Breast epithelium (tissue), 4 donors: ENCODE results near the gene CTIF. TPM values are rescaled to one million over a fixed set of nuclear protein-coding genes. Genes with fewer than 3 reads are reported as not detected.

Source experiments
- DNase-seq, 2 donors: peaks; one replicate each; pipeline ENCODE4 v3.0.0-alpha.2; 2019; ENCODE audit warnings: low spot score in 2 of 2
- H3K27ac ChIP-seq, 2 donors: fragments of 200-600 bp; sonication (generic) in 1 of 2; one replicate each; pipeline ENCODE4 v1.5.1; 2016 to 2019; ENCODE audit warnings: mild to moderate bottlenecking in 1 of 2
- H3K27me3 ChIP-seq, 2 donors: fragments of 200-600 bp; sonication (generic) in 1 of 2; one replicate each; pipeline versions ENCODE4 v1.5.1 to v1.6.0; 2017 to 2019; ENCODE audit warnings: control low read depth in 1 of 2, mild to moderate bottlenecking in 1 of 2
- H3K36me3 ChIP-seq: fragments of 200-600 bp; one replicate; pipeline ENCODE4 v1.5.1; 2019
- H3K4me1 ChIP-seq, 2 donors: fragments of 200-600 bp; sonication (generic); one replicate each; pipeline ENCODE4 v1.5.1; 2016 to 2019; ENCODE audit warnings: control low read depth in 1 of 2
- H3K4me3 ChIP-seq, 3 donors: fragments of 200-600 bp; sonication (generic); 1 replicate in 2 of 3; 2 replicates in 1 of 3; pipeline ENCODE4 v1.5.1; 2016 to 2019; ENCODE audit warnings: mild to moderate bottlenecking in 3 of 3, moderate library complexity in 2 of 3
- H3K9me3 ChIP-seq, 2 donors: fragments of 200-600 bp; sonication (generic) in 1 of 2; one replicate each; pipeline ENCODE4 v1.5.1; 2016 to 2019; ENCODE audit warnings: control low read depth in 1 of 2
- POLR2A ChIP-seq: fragments of 450-650 bp; IDR thresholded peaks from one replicate; pipeline ENCODE4 v1.6.1; 2016; ENCODE audit warnings: antibody characterized with exemption, mild to moderate bottlenecking, moderate library complexity
- POLR2AphosphoS5 ChIP-seq, 3 donors: sonication (generic); formaldehyde crosslinking; IDR thresholded peaks; one replicate each; pipeline ENCODE4 v1.6.1; 2017; ENCODE audit warnings: antibody characterized with exemption in 3 of 3
- intact Hi-C: fragments of 100-400 bp; cut with DNase I; formaldehyde crosslinking; loops from one replicate; pipeline ENCODE4 v1.15.1; 2023; ENCODE audit warnings: low total_unique reads
- total RNA-seq, 3 donors: library from RNA; depleted of rRNA; stranded (reverse); fragments of >200 nt; gene quantifications; one replicate each; pipeline ENCODE4 v1.1.0, GENCODE V29; 2016
- TF ChIP-seq, protein P1 (sequence below), 3 donors: fragments of 450-650 bp; IDR thresholded peaks; one replicate each; pipeline ENCODE4 v1.5.1; 2016 to 2017; ENCODE audit warnings: antibody characterized with exemption in 3 of 3, mild to moderate bottlenecking in 3 of 3, moderate library complexity in 3 of 3

CTIF gene
- total RNA-seq, 3 donors from 2014 or later: 28.8 to 78.9 (median 32.6) TPM

DNA sequence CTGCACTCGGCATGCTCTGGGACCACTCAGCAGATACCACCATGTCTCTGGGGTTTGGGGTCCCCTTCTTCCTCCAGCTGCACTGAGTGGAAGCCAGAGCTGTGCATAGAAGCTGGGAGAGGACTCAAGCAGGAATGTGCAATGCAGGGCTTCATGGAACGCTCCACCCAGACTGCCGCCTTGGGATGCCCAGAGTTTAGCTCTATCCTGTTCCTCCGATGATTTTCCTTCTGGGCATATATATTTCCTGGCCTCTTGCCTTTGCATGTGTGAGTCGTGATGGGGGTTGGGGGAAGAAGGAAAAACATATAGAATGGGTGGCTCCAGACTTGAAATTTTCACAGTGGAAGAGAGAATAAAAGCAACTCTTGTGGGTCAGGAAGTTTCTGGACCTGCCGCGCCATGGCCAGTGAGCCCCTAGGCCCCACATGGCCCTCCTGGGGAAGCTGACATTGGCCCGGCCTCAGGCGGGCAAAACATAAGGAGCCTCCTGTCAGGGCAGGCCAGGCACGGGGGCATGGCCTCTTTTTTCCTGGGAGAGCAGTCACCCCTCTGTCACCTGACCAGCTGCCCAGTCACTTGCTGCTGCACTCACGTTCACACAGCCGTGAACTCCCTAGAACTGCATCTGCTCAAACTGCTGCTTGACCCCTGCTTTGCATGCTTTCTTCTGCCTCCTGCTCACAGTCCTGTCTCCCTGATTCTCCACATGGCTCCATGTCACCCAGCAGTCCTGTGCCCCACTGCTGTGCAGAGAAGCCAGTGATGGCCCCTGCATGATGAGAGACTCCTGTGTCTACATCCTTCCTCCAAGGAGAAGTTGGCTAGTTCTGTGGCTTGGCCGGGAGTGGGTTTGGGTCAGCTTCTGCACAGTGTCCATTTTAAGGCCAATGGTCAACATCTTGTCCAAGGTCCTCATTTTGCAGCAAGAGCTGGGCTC, 197.8 kb downstream of the CTIF start:
- TF ChIP-seq POLR2A (no peak), POLR2AphosphoS5 (IDR thresholded peaks at IDR 0.05) (no peak)
- TF ChIP-seq, protein P1, sequence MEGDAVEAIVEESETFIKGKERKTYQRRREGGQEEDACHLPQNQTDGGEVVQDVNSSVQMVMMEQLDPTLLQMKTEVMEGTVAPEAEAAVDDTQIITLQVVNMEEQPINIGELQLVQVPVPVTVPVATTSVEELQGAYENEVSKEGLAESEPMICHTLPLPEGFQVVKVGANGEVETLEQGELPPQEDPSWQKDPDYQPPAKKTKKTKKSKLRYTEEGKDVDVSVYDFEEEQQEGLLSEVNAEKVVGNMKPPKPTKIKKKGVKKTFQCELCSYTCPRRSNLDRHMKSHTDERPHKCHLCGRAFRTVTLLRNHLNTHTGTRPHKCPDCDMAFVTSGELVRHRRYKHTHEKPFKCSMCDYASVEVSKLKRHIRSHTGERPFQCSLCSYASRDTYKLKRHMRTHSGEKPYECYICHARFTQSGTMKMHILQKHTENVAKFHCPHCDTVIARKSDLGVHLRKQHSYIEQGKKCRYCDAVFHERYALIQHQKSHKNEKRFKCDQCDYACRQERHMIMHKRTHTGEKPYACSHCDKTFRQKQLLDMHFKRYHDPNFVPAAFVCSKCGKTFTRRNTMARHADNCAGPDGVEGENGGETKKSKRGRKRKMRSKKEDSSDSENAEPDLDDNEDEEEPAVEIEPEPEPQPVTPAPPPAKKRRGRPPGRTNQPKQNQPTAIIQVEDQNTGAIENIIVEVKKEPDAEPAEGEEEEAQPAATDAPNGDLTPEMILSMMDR (IDR thresholded peaks at IDR 0.05): no peak
- H3K36me3 ChIP-seq: no peaks in the 10 kb centered on the region
- H3K27ac ChIP-seq: no peak overlapping the region
- H3K4me1 ChIP-seq: peaks cover 0 to 6% of the 10 kb centered on the region in 2 donors
- H3K4me3 ChIP-seq: no peak overlapping the region
- H3K9me3 ChIP-seq: no peaks in the 10 kb centered on the region
- intact Hi-C loops: no loop called here
- no peaks in the 10 kb centered on the region for H3K27me3 ChIP-seq
- no peak for DNase-seq

DNA sequence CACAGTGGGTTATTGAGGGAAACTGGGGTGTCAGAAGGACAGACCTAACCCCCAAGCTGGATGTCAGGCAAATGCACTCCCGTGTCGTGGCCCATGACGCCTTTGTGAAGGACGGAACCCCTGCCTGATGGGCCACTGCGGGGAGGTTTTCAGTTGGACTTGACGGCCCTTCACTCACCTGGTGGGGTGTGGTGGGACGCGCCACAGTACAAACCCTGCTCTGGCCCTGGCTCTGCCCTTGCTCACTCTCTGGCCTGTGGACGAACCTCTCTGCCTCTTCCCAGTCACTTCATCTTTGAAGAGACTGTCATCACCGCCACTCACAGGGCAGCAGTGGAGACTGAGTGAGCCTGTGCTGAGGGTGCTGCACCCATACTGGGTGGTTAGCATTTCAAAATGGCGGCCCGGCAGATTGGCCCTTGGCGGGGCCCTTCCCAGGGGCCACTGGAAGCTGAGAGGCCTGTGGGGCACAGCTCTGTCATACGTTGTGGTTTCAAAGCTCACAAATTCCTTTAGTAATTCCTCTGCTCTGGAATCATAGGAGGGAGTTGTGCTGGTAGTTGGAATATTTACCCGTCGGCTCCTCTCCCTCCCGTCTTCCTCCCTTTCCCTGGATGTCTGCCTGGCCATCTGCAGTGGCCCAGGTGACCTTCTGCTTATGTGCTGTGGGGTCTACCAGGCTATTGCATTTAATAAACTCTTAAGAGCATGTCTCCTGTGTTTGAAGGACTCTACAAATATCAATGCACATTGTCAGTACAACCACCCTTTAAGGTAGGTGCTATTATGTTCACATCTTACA, 200.6 kb downstream of the CTIF start:
- no peaks in the 10 kb centered on the region for H3K9me3 ChIP-seq
- H3K4me1 ChIP-seq: peaks cover 0 to 6% of the 10 kb centered on the region in 2 donors
- no peak overlapping the region for H3K4me3 ChIP-seq
- no peaks in the 10 kb centered on the region for H3K36me3 ChIP-seq
- H3K27ac ChIP-seq: peak overlapping the region in 1 of 2 donors; percentile 32
- no peaks in the 10 kb centered on the region for H3K27me3 ChIP-seq
- TF ChIP-seq POLR2A: no peak
- TF ChIP-seq, protein P1 (IDR thresholded peaks at IDR 0.05): no peak
- no peak for TF ChIP-seq POLR2AphosphoS5 (IDR thresholded peaks at IDR 0.05)
- DNase-seq: no peak
- intact Hi-C loops: no loop called here

DNA sequence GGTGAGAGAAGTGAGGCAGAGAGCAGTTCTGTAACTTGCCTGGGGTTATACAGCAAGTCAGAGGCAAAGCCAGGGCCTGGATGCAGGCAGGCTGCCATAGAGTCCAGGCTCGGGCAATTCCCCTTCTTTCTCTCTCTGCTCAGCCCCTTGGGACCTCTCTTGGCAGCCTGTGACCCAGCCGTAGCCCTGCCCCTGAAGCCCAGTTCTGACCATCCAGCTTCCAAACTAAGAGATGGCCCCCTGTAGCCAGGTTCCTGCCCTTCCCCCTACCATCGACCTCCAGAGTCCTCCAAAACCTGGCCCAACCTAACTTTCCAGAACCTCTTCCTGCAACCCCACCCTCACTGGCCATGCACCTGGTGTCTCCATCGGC, 201.2 kb downstream of the CTIF start:
- Histone ChIP-seq H3K4me3 (no peak overlapping the region), H3K36me3 (no peaks in the 10 kb centered on the region), H3K27me3 (no peaks in the 10 kb centered on the region), H3K27ac (peak overlapping the region in 1 of 2 donors; percentile 32), H3K4me1 (peaks cover 0 to 6% of the 10 kb centered on the region in 2 donors), H3K9me3 (no peaks in the 10 kb centered on the region)
- intact Hi-C loops: no loop called here
- TF ChIP-seq, protein P1 (IDR thresholded peaks at IDR 0.05): no peak
- TF ChIP-seq POLR2AphosphoS5 (IDR thresholded peaks at IDR 0.05) (no peak), POLR2A (no peak)
- no peak for DNase-seq

DNA sequence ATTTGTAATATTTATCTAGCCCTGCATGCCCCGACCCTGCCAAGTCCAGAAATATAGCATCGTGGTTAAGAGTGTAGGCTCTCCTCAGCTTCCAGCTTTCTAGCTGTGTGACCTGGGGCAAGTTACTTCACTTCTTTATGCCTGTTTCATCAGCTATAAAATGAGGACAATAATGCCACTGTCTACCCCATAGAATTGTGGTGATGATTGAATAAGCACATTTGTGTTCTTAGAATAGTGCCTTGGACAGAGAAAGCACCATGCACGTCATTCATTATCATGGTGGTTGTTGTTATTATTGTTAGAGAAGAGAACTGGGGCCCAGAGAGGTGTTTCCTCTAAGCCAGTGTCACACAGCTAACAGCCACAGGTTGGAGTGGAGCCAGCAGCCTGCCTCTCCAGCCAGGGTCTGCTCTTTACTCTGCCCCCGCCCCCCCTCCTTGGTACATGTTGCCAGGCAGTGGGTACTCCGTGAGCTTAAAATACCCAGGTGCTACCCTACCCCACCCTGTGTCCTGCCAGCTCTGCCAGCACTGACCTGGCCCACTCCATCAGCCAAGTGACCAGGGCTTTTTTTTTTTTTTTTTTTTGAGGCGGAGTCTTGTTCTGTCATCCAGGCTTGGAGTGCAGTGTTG, 202.1 kb downstream of the CTIF start:
- peaks cover 0 to 6% of the 10 kb centered on the region in 2 donors for H3K4me1 ChIP-seq
- no peaks in the 10 kb centered on the region for H3K27me3 ChIP-seq
- H3K36me3 ChIP-seq: no peaks in the 10 kb centered on the region
- H3K27ac ChIP-seq: no peak overlapping the region
- intact Hi-C loops: no loop called here
- no peaks in the 10 kb centered on the region for H3K9me3 ChIP-seq
- no peak for TF ChIP-seq POLR2AphosphoS5 (IDR thresholded peaks at IDR 0.05)
- TF ChIP-seq, protein P1 (IDR thresholded peaks at IDR 0.05): no peak
- TF ChIP-seq POLR2A: no peak
- H3K4me3 ChIP-seq: no peak overlapping the region
- no peak for DNase-seq
